ENCODE results near the gene UNKL. TPM values are rescaled to one million over a fixed set of nuclear protein-coding genes. Genes with fewer than 3 reads are reported as not detected.

The UNKL gene
- total RNA-seq, 1 experiment from 2014 or later: 32.0 TPM

GRCh38 chr16:1385232-1385631 lies 29.3 kb downstream of the UNKL start:
- Histone ChIP-seq H4K91ac (ENCODE audit: insufficient read length, low read depth, low read length) (no peak overlapping the region), H2BK20ac (ENCODE audit: low read depth, low read length, poor library complexity, severe bottlenecking) (no peak overlapping the region), H3K27me3 (ENCODE audit: insufficient read depth, low read length) (no peaks in the 10 kb centered on the region), H4K5ac (ENCODE audit: insufficient read length, low read depth, low read length) (no peak overlapping the region), H3K4ac (ENCODE audit: low read depth, low read length) (no peak overlapping the region), H4K20me1 (ENCODE audit: control insufficient read depth, insufficient read depth, insufficient read length) (no peaks in the 10 kb centered on the region), H2BK15ac (ENCODE audit: low read depth, low read length) (no peak overlapping the region), H2AK5ac (ENCODE audit: insufficient read length, low read length) (no peak overlapping the region), H3K9ac (ENCODE audit: extremely low read depth, insufficient read length, low read length) (no peak overlapping the region), H2AFZ (ENCODE audit: low read length) (no peak overlapping the region), H2BK120ac (ENCODE audit: low read depth, low read length, poor library complexity, severe bottlenecking) (no peak overlapping the region), H3K9me3 (ENCODE audit: control insufficient read depth, low read depth, low read length) (no peaks in the 10 kb centered on the region), H3K4me1 (ENCODE audit: insufficient read depth, low read length) (no peaks in the 10 kb centered on the region), H2BK5ac (ENCODE audit: insufficient read length, low read length) (no peak overlapping the region), H4K8ac (replicated peaks; ENCODE audit: insufficient read length, low read depth, low read length) (no peak overlapping the region), H3K23me2 (ENCODE audit: insufficient read length, low read depth, low read length, poor library complexity, severe bottlenecking) (peaks cover under 1% of the 10 kb centered on the region), H3K27ac (ENCODE audit: insufficient read length, low read depth, low read length) (no peak overlapping the region), H2BK12ac (ENCODE audit: insufficient read length, low read depth, low read length) (no peak overlapping the region), H3K18ac (ENCODE audit: insufficient read length, low read depth, low read length) (no peak overlapping the region), H3K14ac (ENCODE audit: insufficient read depth, low read length) (no peak overlapping the region), H3K56ac (ENCODE audit: insufficient read length, low read depth, low read length) (no peak overlapping the region), H3K4me2 (ENCODE audit: insufficient read depth, insufficient read length, low read length) (no peak overlapping the region), H3K79me2 (ENCODE audit: insufficient read depth, low read length) (no peaks in the 10 kb centered on the region), H3T11ph (ENCODE audit: low read length) (no peak overlapping the region), H3K23ac (ENCODE audit: insufficient read length, low read depth, low read length) (no peak overlapping the region), H3K79me1 (ENCODE audit: insufficient read depth, low read depth, low read length, poor library complexity, severe bottlenecking) (no peaks in the 10 kb centered on the region)
- no peak for TF ChIP-seq CTCF (conservative IDR thresholded peaks at IDR 0.05)
- H3K4me3 Mint-ChIP-seq: no peak overlapping the region
- no peaks in the 10 kb centered on the region for H3K27me3 Mint-ChIP-seq (ENCODE audit: low read depth)
- WGBS (ENCODE audit: extremely low coverage, insufficient read length, low lambda C conversion rate): no CpG with 5 or more reads among the region's 39 CpGs
- peaks cover 1% of the 10 kb centered on the region in 2 experiments for H3K4me1 Mint-ChIP-seq
- DNase-seq: no peak
- H3K27ac Mint-ChIP-seq: no peak overlapping the region
- no peaks in the 10 kb centered on the region for H3K9me3 Mint-ChIP-seq
- H3K36me3 Mint-ChIP-seq (ENCODE audit: insufficient read depth in 1 of 3, low read depth in 3 of 3): peaks cover 2 to 14% (median 9%) of the 10 kb centered on the region in 3 experiments; a peak in 5 of 7 replicates
